ENCODE measurements around the gene ICOSLG.

- no peak for TF ChIP-seq CTCF (IDR thresholded peaks at IDR 0.05)
- peak; percentile 54 for TF ChIP-seq EZH2 (IDR thresholded peaks at IDR 0.05)
- TF ChIP-seq EZH2phosphoT487 (IDR thresholded peaks at IDR 0.05): no peak
These were observed 44.6 kb upstream of the ICOSLG start, which contains the start of gene AIRE for GRCh38 chr21:44285138-44285992.
